GM12801 (cell line): ENCODE data around the gene ERCC4.

ENCODE experiments used
- CTCF ChIP-seq: IDR thresholded peaks from one replicate; pipeline ENCODE4 v1.5.1; 2011; ENCODE audit warnings: control low read depth; ENCODE audit not compliant: insufficient read length; ENCODE audit errors: extremely low read depth

Gene ERCC4

GRCh38 chr16:13912891-13913290 is 7.1 kb upstream of the ERCC4 start:
- no peak for TF ChIP-seq CTCF

- TF ChIP-seq CTCF = no peak
Observed at GRCh38 chr16:13913374-13914292, 6.3 kb upstream of the ERCC4 start.

- no peak for TF ChIP-seq CTCF
Observed at GRCh38 chr16:13915033-13915635, 4.8 kb upstream of the ERCC4 start.

- no peak for TF ChIP-seq CTCF
Observed at GRCh38 chr16:13919330-13919682, 648 bp upstream of the ERCC4 start.

- TF ChIP-seq CTCF = no peak
Observed at GRCh38 chr16:13920510-13920818, 510 bp downstream of the ERCC4 start.

- no peak for TF ChIP-seq CTCF
Observed at GRCh38 chr16:13921328-13921727, 1.4 kb downstream of the ERCC4 start.

- TF ChIP-seq CTCF = no peak
Observed at GRCh38 chr16:13923703-13924298, 3.8 kb downstream of the ERCC4 start.
